ENCODE data around the gene A2M.

GRCh38 chr12:9109737-9110491, 5.8 kb downstream of the A2M start:
- TF ChIP-seq CTCF (IDR thresholded peaks at IDR 0.05; ENCODE audit: low read depth, low read length) (no peak), EZH2phosphoT487 (IDR thresholded peaks at IDR 0.05; ENCODE audit: low read depth) (no peak)
